K562 (cell line): ENCODE data around the gene PRPSAP1. TPM values are rescaled to one million over a fixed set of nuclear protein-coding genes. Genes with fewer than 3 reads are reported as not detected.

Experiments
- CEBPZ ChIP-seq: fragments of 150-350 bp; IDR thresholded peaks from 2 replicates; pipeline ENCODE4 v1.6.1; 2014; ENCODE audit warnings: low read depth, mild to moderate bottlenecking, low read length, borderline replicate concordance
- EP400 ChIP-seq: fragments of 450-650 bp; IDR thresholded peaks from 2 replicates; pipeline ENCODE4 v1.6.1; 2017; ENCODE audit warnings: antibody characterized with exemption, mild to moderate bottlenecking, moderate library complexity
- EZH2 ChIP-seq: IDR thresholded peaks from 2 replicates; pipeline ENCODE4 v1.6.1; 2012; ENCODE audit warnings: low read depth, mild to moderate bottlenecking, inconsistent platforms, low read length, borderline replicate concordance
- GATA2 ChIP-seq: sonication (generic); formaldehyde crosslinking; IDR thresholded peaks from 2 replicates; pipeline ENCODE4 v1.4.0; 2020; ENCODE audit warnings: mild to moderate bottlenecking, missing genetic modification reagents
- NFRKB ChIP-seq: fragments of 450-650 bp; IDR thresholded peaks from 2 replicates; pipeline ENCODE4 v1.6.1; 2016; ENCODE audit warnings: low read depth
- NRF1 ChIP-seq, 2 experiments: fragments of 450-650 bp; IDR thresholded peaks in 1 of 2; conservative IDR thresholded peaks in 1 of 2; 2 replicates each; pipeline ENCODE4 v1.6.1; 2014; ENCODE audit warnings: mild to moderate bottlenecking in 2 of 2
- PHF8 ChIP-seq: fragments of 200-600 bp; sonication (generic); IDR thresholded peaks from 2 replicates; pipeline ENCODE4 v1.6.1; 2012; ENCODE audit warnings: mixed run types, mild to moderate bottlenecking, inconsistent platforms, low read length, moderate library complexity, borderline replicate concordance
- RBM39 ChIP-seq: fragments of 200-400 bp; formaldehyde crosslinking; optimal IDR thresholded peaks from 2 replicates; pipeline ENCODE3; 2018; ENCODE audit warnings: low read depth, low read length
- SIN3B ChIP-seq: fragments of 450-650 bp; IDR thresholded peaks from 2 replicates; pipeline ENCODE4 v1.6.1; 2017; ENCODE audit warnings: low read depth, mild to moderate bottlenecking, moderate library complexity
- SREBF2 ChIP-seq: sonication (generic); formaldehyde crosslinking; IDR thresholded peaks from 2 replicates; pipeline ENCODE4 v1.4.0; 2020; ENCODE audit warnings: mild to moderate bottlenecking, missing genetic modification reagents
- STAT5A ChIP-seq: IDR thresholded peaks from 2 replicates; pipeline ENCODE4 v1.6.1; 2012; ENCODE audit warnings: low read length, inconsistent platforms, borderline replicate concordance
- XRCC5 ChIP-seq: fragments of 200-400 bp; formaldehyde crosslinking; IDR thresholded peaks from 2 replicates; pipeline ENCODE4 v1.6.1; 2017; ENCODE audit warnings: low read depth, mild to moderate bottlenecking, low read length
- ZFP30 ChIP-seq: fragments of 250-450 bp; sonication (Bioruptor Pico); IDR thresholded peaks from 2 replicates; pipeline ENCODE4 v1.8.0; 2022; ENCODE audit warnings: moderate library complexity, mild to moderate bottlenecking, inconsistent platforms, borderline replicate concordance
- ZKSCAN1 ChIP-seq: fragments of 150-350 bp; IDR thresholded peaks from 2 replicates; pipeline ENCODE4 v1.6.1; 2016; ENCODE audit warnings: low read depth, low read length
- ZNF23 ChIP-seq: fragments of 250-450 bp; sonication (Bioruptor Pico); IDR thresholded peaks from 2 replicates; pipeline ENCODE4 v1.4.0; 2020; ENCODE audit warnings: mild to moderate bottlenecking
- ZNF354B ChIP-seq: fragments of 250-450 bp; sonication (Bioruptor Pico); IDR thresholded peaks from 2 replicates; pipeline ENCODE4 v1.4.0; 2020
- ZZZ3 ChIP-seq: fragments of 450-650 bp; IDR thresholded peaks from 2 replicates; pipeline ENCODE4 v1.6.1; 2016; ENCODE audit warnings: antibody characterized with exemption, mild to moderate bottlenecking, moderate library complexity
- polyA plus RNA-seq, 8 experiments: library from polyadenylated mRNA; depleted of rRNA in 4 of 8; stranded (reverse) in 5 of 8; unstranded in 3 of 8; fragments of >200 nt; fragmentation: Nextera tagmentation in 2 of 8; fragmentation: Illumina TruSeq in 1 of 8; extraction: Ambion mirVana in 2 of 8; extraction: Trizol in 1 of 8; gene quantifications; 2 replicates each; pipeline versions ENCODE4 v1.2.1 to v1.2.3, GENCODE V29; 2011 to 2014; ENCODE audit warnings: inconsistent platforms in 1 of 8, missing spikeins in 1 of 8
- total RNA-seq, 7 experiments: library from RNA; depleted of rRNA in 6 of 7; stranded (reverse); fragments of >200 nt in 6 of 7; fragmentation: Illumina TruSeq in 2 of 7; extraction: Trizol in 2 of 7; gene quantifications; 2 replicates each; pipeline versions ENCODE4 v1.2.1 to v1.2.3, GENCODE V29; 2011 to 2021; ENCODE audit warnings: low replicate concordance in 1 of 7
- TF ChIP-seq, protein P1 (sequence below): fragments of 450-650 bp; IDR thresholded peaks from 2 replicates; pipeline ENCODE4 v1.6.1; 2016; ENCODE audit warnings: antibody characterized with exemption

Gene PRPSAP1
- total and polyA plus RNA-seq, 9 of the 15 experiments (the other 6 are each of a cell fraction or from before 2014, with no cell fraction given) = 21.9 to 77.1 (median 40.8) TPM

- TF ChIP-seq EZH2 = no peak
- no peak for TF ChIP-seq ZZZ3
- TF ChIP-seq STAT5A = peak; percentile 83
- no peak for TF ChIP-seq SREBF2
- no peak for TF ChIP-seq ZKSCAN1
- no peak for TF ChIP-seq SIN3B
- TF ChIP-seq EP400 = no peak
- TF ChIP-seq NRF1 (conservative IDR thresholded peaks at IDR 0.05 in 1 of 2, IDR thresholded peaks at IDR 0.05 in 1 of 2) = 0 out of 4 replicates have a peak, but pooled peaks have one; percentile 19 to 24
- TF ChIP-seq CEBPZ = no peak
- no peak for TF ChIP-seq PHF8
- no peak for TF ChIP-seq ZNF23
- peak; percentile 55; the same call in 1 of the 2 replicates for TF ChIP-seq NFRKB
- TF ChIP-seq GATA2 (CRISPR knock-in tag) = 0 out of 2 replicates have a peak, but pooled peaks have one; percentile 48
- no peak for TF ChIP-seq ZFP30 (CRISPR knock-in tag)
- no peak for TF ChIP-seq ZNF354B (CRISPR knock-in tag)
- no peak for TF ChIP-seq RBM39
- TF ChIP-seq, protein P1, sequence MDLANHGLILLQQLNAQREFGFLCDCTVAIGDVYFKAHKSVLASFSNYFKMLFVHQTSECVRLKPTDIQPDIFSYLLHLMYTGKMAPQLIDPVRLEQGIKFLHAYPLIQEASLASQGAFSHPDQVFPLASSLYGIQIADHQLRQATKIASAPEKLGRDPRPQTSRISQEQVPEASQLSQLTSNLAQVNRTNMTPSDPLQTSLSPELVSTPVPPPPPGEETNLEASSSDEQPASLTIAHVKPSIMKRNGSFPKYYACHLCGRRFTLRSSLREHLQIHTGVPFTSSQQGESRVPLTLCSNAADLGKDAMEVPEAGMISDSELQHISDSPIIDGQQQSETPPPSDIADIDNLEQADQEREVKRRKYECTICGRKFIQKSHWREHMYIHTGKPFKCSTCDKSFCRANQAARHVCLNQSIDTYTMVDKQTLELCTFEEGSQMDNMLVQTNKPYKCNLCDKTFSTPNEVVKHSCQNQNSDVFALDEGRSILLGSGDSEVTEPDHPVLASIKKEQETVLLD = no peak
- TF ChIP-seq XRCC5 = 0 out of 2 replicates have a peak, but pooled peaks have one; percentile 40
These were observed 1.1 kb upstream of the PRPSAP1 start (continued) for GRCh38 chr17:76354747-76355310.
